CD4-positive, alpha-beta T cell treated with Interleukin-4 for 1 hour (primary cell): ENCODE measurements around the gene SUSD6.
"Not testable (repeated sequence)": the region's sequence is repeated elsewhere in the genome, so short reads cannot be mapped to it uniquely, and the experiment has no call there.

Source experiments
- DNase-seq, 2 donors: peaks; one replicate each; pipeline ENCODE4 v3.0.0-alpha.2; 2020 to 2022

SUSD6 gene

DNA sequence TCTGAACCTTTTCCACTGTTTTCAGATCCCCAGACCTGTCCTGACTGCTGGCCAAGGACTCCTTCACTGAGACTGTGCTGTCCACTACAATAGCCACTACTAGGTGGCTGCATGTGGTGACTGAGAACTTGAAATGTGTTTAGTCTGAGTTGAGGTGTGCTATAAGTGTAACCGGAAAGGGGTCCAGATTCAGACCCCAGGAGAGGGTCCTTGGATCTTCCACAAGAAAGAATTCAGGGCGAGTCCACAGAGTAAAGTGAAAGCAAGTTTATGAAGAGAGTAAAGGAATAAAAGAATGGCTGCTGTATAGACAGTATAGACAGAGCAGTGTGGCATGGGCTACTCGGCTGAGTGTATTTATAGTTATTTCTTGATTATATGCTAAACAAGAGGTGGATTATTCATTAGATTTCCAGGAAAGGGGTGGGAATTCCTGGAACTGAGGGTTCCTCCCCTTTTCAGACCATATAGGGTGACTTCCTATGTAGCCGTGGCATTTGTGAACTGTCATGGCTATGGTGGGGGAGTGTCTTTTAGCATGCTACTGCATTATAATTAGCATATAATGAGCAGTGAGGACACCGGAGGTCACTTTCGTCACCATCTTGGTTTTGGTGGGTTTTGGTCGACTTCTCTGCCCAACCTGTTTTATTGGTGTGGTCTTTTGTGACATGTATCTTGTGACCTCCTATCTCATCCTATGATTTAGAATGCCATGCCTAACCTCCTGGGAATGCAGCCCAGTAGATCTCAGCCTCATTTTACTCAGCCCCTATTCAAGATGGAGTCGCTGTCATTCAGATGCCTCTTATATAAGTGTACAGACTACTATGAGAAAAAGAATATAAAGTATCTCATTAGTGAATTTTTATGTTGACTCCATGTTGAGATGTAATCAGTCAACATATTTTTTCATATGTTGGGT, 85.5 kb downstream of the SUSD6 start:
- DNase-seq: peak; percentile 53 to 69

DNA sequence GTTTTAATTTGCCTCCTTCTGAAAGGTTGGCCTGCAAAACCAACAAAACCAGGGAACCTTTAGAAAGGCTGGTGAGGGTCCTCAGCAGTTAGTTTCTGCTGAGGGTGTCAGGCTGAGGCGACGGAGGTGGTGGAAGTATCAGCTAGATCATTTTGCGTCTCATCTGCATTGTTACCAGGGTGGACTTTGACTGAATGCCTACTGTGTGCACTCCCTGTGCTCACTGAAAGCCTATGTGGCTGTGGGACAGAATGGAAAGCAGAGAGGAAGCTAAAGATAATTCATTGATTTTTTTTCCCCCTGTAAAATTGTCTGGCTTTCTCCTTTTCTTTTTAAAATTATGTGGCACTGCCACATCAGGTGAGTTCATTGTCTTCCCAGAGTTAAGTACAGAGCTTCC, 87.2 kb downstream of the SUSD6 start:
- DNase-seq: no peak

GRCh38 chr14:69699243-69699642, 87.8 kb downstream of the SUSD6 start:
- DNase-seq: not testable (repeated sequence)

GRCh38 chr14:69699748-69700303, 88.4 kb downstream of the SUSD6 start:
- DNase-seq: no peak

DNA sequence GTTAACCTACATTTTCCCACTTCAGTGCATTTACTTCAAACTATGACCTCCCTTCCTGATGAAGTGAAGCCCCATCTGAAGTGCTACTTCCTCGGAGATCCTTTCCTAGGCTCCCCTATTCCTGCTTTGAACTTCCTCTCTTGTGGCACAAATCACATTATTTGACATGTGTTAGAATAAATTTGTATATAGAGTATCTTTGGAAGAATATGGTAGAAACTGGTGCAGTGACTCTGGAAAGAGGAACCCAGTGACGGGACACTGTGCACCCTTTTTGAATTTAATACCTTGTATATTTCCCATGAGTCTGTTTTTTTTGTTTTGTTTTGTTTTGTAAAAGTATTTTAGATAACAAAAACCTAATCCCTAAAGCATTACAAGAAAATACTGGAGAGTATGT, 89.2 kb downstream of the SUSD6 start:
- DNase-seq: no peak

DNA sequence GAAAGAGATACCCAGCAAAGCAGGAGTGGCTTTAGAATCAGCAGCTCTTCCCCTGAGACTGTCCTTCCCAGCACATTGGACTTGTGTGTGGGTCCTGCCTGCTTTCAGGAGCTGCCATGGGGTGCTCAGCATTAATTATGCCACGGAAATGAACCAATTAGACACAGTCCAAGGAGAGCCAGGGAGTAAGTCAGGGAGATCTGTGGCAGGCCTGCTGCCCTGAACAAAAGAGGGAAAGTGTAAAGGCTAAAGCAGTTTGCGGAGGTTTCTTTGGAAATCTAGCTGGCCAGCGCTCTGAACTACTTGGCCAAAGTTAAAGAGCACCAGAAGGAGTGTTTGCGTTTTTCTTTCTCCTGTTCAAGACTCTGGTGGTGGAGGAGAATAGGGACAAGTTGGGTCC, 89.9 kb downstream of the SUSD6 start:
- no peak for DNase-seq

DNA sequence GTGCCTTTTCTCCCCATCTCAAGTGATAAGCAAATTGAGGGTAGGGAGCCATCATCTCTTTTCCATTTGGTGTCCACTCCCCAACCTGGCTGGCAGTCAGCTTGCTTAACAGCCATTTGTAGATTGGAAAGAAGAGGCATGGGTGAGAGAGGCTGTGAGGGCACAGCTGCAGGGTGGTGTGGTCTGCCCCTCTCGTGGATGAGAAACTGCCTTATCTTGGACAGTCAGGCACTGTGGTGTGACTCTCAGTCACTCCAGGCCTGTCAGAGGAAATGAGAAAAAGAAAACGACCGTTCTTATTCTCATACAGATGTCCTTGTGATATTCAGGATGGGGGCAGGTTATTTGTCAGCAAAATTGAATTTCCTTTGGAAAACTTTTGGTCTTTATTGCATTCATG, 90.5 kb downstream of the SUSD6 start:
- DNase-seq: no peak

- peak in 1 of 2 donors; percentile 24 for DNase-seq
Observed at GRCh38 chr14:69703047-69704039, 91.9 kb downstream of the SUSD6 start.

DNA sequence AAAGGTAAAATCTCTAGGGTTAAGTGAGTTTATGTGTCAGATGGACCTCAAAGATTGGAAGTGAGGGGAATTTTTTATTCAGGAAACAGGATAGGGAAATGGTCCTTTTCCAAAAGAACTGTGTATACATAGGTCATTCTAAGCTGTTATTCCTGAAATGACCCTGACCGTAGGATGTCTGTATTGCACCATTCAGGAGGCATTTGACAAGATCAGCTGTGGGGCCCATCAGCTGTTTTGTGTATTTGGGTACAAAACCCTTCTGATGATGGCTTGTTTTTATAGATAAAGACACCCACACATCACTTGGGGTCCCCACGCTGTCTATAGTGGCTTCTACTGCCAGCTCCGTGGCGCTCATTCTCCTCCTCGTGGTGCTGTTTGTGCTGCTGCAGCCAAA, 92.9 kb downstream of the SUSD6 start:
- DNase-seq: no peak

DNA sequence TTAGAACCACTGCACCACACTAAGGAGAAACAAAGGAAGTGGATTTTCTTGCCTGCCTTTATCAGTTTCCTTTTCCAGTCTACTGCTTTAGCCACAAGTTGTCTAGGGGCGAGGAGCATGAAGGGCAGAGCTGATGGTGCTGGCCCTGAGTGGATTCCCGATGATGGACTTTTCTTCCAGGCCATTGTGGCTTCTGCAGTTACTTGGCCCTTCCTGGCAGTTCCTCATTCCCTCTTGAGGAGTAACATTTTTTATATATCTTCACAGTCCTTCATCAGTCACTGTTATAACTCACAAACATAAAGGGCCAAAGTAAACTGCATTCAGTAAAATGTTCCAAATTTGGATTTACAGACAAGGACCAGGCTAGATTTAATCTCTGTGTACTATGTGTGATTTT, 94.3 kb downstream of the SUSD6 start:
- DNase-seq: no peak

DNA sequence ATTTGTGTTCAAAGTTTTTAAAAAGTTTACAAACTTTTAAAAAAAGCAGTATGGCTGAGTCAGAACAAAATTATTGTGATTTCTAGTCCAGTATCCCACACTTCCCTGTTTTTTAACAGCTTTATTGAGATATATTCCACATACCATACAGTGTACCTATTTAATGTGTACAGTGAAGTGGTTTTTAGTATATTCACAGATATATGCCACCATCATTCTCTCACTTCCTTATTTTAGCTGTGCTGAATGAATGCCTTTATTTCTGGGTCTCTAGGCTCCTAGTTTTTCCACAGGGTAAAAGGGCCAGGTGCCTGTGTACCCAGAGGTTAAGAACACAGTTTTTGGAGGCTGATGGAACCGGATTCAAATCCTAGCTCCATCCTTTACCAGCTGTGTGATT, 96.7 kb downstream of the SUSD6 start:
- no peak for DNase-seq

DNA sequence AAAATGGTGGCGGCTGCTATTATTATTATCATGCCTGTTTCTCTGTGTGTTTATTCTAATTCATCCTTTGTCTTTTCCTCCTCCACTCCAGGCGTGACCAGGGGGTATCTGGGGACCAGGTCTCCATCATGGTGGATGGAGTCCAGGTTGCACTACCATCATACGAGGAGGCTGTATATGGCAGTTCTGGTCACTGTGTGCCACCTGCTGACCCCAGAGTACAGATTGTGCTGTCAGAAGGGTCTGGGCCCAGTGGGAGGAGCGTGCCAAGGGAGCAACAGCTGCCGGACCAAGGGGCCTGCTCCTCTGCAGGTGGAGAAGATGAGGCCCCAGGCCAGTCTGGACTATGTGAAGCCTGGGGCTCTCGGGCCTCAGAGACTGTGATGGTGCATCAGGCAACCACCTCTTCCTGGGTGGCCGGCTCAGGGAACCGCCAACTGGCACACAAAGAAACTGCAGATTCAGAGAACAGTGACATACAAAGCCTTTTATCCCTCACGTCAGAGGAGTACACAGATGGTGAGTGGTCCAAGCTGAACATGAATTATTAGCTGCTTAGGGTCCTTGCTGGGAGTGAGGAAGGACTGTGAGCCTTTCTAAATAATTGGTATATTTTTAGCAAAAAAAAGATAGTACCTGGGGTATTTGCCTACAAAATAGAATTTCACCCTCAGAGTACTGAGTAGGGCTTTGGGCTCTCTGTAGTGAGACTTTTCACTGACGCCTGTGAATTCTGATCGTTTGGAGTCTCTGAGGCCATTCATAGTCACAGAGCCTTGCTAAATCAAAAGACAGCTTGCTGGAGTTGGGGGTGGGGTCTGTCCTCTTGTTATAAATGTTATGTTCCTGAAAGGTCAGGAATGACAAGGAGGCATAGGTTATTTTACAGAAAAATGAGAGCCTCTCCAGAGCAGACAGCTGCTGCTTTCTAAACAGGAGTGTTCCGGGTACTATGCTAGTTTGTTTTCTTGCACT, 97.5 kb downstream of the SUSD6 start:
- peak in 1 of 2 donors; percentile 29 for DNase-seq

DNA sequence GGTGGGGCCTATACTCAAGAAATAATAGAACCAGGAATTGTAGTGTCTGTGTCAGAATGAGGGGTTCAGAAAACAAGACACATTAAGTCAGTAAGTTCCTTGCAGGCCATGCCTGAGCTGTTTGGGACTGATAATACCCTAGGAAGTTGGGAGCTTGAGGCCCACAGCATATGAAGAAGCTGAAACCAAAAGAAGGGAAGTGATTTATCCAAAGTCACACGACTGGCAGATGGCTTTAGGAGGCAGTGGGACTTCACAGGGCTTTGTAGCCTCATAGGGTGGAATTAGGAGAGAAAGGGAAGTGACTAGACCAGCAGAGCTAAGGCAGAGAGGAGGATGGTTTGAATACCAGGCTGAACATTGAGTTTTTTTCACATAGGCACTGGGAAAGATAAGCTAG, 99.0 kb downstream of the SUSD6 start:
- DNase-seq: peak in 1 of 2 donors; percentile 27

DNA sequence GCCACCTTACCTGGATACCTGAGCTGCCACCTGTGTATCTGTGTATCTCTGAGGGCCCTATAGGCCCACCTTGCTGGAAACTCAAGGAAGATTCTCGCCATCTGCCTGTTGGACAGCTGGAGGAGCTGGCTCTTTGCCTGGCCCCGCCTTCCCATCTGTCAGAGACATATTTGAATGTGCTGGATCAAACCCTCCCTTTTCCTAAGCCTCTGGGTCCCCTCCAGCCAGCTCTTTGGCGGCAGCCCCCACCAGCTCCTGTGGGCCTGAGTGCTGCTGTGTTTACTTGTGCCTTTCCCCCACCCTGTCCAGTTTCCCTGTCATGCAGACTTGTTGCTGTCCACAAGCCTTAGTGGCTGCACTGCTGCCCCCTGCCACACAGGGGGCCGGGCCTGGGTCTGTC, 99.7 kb downstream of the SUSD6 start:
- no peak for DNase-seq

DNA sequence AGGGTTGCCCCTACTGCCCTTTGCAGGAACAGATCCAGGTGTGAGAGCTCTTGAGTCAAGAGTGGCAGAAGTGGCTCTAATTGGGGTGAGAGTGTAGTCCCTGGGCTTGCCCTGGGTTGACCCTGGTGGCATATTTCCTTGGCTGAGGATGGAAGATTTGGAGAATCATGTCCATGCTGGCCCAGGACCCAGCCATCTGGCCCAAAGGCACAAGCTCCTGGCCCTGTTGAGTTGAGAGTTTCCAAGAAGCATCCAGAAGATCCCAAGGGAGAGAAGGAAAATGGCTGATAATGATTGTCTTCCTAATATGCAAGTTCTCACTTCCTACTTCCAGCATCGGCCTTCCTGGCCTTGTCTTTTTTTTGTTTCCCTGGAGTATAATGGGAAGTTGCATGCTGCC, 100.1 kb downstream of the SUSD6 start:
- no peak for DNase-seq

DNA sequence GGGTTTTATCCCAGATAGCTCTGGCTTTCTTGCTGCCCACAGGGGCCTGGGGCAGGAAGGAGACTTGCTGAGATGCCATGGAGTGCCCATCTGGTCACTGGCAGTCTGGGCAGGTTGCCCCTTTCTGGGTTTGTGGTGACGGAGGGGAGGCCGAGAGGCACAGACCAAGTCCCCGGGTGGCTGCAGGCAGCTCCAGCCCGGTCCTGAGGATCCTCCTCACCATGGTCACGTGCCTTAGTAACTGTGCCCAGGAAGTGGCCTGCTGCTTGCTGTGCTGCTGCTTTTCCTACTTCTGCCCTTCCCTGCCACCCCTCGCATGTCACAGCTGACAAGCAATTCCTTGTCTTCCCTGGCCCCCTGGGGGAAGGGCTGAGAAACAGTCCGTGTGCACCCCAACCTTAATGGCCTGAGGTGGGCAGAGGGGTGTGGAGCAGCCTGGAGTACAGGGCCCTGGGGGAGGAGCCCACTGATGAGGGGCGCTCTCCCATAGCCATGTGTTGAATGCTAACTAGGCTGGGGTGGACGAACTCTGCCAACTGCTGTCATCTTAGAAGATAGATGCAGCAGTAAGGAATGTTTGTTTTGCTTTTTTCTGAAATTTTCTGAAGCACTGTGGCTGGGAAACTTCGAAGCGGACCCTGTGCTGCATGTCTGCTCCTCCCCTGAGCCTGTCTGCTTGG, 100.6 kb downstream of the SUSD6 start:
- DNase-seq: no peak

- DNase-seq: peak in 1 of 2 donors; percentile 22
Observed at GRCh38 chr14:69712599-69713088, 101.2 kb downstream of the SUSD6 start.

GRCh38 chr14:69713209-69713781, 101.9 kb downstream of the SUSD6 start:
- DNase-seq: no peak

DNA sequence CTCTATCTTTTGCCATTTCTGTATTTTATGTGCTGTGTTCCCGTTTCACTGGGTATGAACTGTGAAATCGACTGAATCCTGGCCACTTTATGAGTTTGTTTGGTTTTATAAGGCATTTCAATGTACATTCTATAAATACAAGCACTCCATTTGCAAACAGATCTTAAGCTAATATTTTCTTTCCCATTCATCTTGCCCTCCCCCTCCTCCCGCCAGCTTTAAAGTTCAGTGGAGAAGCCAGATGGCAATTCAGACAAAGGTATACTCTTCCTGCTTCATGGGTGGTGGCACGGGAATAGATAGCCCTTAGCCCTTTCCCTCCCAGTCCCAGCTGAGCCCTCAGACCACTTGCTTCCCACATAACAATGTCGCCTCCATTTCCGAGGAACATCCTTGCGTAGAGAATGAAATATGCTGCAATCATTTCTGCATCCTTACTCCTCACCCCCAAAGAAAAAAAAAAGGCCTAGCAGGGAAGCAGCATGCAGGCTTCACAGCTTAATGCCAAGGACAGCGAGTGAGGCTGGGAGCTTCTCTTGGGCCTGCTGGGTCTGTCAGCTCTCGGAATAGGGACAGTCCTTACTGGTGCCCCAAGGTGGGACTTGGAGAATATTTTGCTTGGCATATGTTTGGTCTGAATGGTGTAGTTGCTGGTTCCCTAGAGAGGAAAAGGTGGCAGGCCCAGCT, 102.7 kb downstream of the SUSD6 start:
- no peak for DNase-seq
